SHP77 treated with DMSO at 0.1 percent for 48 hours (cell line): ENCODE measurements around the gene THAP6.
"Not testable (repeated sequence)": the region's sequence is repeated elsewhere in the genome, so short reads cannot be mapped to it uniquely, and the experiment has no call there.

Experiments used
- DNase-seq: peaks from one replicate; lab custom pipeline; 2025; lab: John Stamatoyannopoulos, UW

The THAP6 gene

GRCh38 chr4:75514131-75514948 lies at the start of gene THAP6, which contains the start of gene RCHY1:
Gene THAP6 (plus strand): TSS chr4:75514473. CDS start chr4:75515453, 980 bp downstream.
Gene RCHY1 (minus strand): TSS chr4:75514403. CDS start chr4:75514286, 117 bp downstream.
- DNase-seq, result peak; percentile 90

GRCh38 chr4:75469896-75470295 lies 44.4 kb upstream of the THAP6 start:
- DNase-seq, result no peak

GRCh38 chr4:75470738-75471137 lies 43.5 kb upstream of the THAP6 start:
- no peak for DNase-seq

DNA sequence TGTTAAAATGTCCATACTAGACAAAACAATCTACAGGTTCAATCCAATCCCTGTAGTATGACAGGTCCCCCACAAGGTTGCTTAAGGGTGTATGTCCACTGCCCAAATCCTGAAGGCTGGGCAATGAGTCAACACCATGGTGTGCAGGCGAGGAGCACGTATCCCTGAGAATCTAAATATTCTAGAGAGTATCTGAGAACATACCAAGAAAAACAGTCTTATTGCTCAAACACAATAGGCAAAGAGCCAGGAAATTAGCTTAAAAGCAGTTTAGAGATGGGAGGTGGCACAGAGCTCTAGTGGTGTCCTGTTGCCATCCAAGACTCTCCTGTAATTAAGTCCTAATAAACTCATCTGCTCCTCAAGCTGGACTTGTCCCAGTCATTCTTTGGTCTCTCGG lies 37.1 kb upstream of the THAP6 start:
- no peak for DNase-seq

DNA sequence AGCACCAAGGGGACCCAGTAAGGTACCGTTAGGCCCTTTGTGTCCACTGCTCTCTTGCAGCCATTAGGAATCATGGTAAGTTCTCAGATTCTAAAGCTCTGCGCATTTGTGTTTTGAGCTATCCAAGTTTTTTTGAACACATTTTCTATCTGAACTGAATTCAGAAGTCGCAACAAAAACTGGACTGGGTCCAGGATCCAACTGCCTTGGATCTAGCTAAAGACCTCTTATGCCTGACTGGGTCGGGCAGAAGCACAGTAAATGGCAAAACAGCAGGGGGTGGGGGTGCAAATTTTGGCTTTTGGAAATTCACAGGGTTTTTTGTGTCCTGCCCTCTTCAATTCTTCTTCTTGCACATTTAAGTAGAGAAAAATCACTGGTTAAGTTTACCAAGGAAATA lies 30.1 kb upstream of the THAP6 start:
- no peak for DNase-seq

GRCh38 chr4:75490155-75490554 lies 24.1 kb upstream of the THAP6 start:
- DNase-seq, result peak; percentile 10

DNA sequence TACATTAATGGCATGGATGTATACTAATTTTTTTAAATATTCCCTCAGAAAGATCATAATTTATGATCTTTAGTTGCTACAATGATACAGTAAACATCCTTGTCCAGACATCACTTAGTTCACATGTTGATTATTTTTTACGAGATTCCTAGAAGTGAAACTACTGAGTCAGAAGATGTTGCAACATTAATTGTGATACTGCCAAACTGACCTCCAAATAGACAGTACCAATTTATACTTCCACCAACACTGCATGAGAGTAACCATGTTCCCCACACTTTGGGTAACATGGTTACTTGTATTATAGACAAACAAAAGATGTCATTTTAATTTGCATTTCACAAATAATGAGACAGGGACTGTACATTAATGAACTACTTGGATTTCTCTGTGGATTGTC lies 19.7 kb upstream of the THAP6 start:
- DNase-seq, result no peak

DNA sequence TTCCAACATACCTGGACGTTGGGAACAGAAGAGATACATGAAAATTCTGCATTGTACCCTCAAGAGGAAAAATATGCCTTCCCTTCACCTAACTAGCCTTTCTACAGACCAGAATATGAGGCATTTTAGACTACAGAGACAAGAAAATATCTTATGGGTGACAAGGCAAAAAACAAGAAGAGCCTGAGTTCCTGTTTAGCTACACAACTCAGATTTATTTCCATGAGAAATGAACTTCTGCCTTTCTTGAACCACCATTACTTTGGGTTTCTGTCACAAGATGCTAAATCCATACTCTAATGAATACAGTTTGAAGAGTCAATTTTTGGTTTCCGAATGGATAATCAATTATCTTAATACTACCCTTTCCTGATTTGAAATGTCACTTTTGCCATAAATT lies 18.8 kb upstream of the THAP6 start:
- no peak for DNase-seq

DNA sequence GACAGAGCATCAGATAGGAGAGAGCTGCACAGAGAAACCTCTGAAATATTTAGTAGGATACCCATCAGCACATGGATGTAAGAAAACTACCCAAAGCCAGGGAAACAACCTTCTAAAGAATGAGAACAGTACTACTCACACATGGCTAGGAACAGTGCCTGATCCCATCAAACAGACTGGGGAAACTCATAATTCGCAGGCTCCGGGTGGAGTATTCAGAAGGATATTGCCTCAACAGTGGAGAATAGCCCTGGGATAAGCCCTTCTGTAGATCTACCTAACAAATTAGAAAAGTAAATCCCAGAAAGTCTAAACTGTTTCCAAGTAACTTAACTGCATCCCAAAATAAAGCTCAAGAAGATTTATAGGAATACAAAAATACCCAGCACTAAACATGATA lies 17.9 kb upstream of the THAP6 start:
- no peak for DNase-seq

- no peak for DNase-seq
These were observed 17.1 kb upstream of the THAP6 start for GRCh38 chr4:75497133-75497532.

DNA sequence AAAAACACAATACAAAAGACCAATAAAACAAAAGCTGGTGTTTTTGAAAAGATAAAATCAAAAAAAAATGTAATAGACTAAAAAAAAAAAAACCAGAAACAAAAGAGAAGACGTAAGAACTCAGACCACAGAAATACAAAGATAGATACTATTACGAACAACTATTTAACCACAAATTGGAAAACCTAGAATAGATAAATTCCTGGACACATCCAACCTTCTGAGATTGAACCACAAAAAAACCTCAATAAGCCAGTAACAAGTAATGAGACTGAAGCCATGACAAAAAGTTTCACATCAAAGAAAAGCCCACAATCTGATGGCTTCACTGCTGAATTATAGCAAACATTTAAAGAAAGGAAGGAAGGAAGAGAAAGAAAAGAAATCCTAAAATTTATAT lies 16.2 kb upstream of the THAP6 start:
- DNase-seq, result no peak

GRCh38 chr4:75499900-75500299 lies 14.4 kb upstream of the THAP6 start:
- no peak for DNase-seq

DNA sequence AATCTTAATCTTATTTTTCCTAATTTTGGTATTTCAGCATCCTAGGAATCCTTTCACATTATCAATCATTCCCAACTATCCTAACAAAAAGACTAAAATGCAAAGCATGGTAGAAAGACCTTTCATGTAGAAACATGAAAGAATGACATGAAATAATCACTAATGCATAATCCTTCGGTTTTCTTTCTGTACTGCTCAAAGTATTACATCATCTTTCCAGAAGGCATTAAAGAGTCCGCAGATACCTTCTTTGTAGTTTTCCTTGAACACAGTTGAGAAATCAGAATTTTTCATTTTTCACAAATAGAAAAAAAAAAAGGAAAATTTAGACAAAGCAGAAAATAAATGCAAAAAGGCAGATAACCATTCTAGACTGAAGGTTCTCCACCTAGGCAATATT lies 11.6 kb upstream of the THAP6 start:
- DNase-seq, result no peak

DNA sequence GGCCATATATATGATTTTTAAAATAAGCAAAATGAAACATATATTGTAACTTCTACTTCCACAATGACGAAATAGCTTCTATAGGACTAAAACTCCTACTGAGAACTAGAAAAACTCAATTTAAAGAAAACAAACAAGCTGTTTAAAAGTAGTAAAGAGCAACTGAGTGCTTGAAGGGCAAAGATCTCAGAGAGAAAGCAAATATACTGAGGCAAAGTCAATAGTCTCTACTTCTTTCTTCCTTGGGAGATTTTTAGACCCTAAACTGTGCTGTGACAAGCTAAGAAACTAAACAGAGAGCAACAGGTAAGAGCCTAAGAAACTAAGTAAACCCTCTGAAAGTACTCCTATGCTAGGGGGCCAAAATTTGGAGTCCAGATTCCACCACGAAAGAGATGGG lies 8.6 kb upstream of the THAP6 start:
- DNase-seq, result no peak

- DNase-seq, result not testable (repeated sequence)
These were observed 4.7 kb upstream of the THAP6 start for GRCh38 chr4:75509592-75509991.

- no peak for DNase-seq
These were observed 2.4 kb upstream of the THAP6 start for GRCh38 chr4:75511841-75512240.

DNA sequence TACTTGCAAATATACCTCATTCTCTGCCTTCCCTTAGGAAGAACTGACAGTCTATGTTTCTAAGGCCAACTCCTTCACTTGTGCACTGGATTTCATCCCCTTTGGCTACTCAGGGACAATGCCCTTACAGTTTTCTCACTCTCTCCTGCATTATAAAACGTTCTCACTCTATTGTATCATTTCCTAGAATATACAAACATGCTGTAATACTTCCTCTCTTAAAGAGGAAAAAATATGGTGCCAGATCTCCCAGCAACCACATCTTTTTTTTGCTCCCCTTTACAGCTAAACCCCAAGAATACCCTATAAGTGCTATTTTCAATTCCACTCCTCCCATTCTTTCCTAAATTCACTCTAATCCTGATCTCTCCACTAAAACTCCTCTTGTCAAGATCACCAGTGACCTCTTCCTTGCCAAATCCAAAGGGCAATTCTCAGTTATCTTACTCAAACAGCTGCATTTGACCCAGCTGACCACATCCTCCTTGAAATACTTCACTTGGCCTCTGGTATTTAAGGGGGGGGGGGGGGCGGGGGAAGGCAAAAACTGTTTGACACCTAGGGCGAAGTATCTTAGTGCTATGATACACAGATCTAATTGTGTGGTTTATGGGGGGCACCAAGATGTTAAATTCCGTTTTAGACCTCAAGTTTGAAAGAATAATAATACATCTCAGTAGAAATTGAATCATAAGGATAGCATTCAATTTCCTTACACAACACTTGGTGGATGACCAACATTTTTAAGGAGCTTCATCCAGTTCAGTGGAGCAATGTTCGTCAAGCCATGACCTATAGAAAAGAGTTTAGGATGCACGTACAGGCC lies 1.7 kb upstream of the THAP6 start:
- DNase-seq, result no peak

GRCh38 chr4:75513526-75514130 lies 645 bp upstream of the THAP6 start:
- no peak for DNase-seq

DNA sequence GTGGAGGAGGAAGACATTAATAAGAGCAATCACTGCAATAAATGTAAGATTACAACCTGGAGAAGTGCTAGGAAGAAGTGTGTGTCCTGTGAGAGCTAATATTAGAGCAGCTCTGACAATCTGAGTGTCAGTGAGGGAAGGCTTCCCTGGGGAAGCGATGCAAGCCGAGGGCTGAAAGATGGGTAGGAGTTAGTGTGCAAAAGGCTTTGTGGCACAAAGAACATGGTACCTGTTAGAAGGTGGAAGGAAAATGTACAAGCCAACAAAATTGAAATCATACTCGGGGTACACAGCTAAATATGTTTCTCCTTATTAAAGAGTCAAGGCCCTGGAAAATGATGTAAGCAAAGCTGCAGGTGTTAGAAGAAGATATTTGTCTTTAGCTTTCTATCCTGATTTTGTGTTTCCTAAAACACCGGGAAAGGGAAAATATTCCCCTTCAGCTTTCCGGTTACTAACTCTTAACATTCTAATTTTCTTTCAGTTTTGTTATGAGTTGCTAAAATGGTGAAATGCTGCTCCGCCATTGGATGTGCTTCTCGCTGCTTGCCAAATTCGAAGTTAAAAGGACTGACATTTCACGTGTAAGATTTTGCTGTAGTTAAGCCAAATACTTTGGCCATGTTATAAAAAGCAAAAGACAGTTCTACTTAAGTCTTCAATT lies 808 bp downstream of the THAP6 start:
- DNase-seq, result no peak

DNA sequence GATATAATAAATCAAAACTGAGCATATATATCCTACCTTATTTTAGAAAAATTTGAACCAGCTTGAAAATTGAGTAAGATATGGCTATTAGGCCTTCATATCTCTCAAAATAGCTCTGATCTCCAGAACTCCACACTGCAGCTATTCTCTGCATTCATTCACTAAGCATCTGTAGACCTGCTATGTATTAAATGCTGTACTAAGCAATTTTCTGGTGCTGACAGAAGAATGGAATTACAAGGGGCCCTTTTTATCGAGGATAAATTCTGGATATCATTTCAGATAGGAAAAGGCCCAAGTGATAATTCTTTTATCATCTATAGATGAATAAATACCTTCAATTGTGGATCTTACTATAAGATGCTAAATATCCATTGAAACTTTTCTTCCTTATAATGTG lies 1.9 kb downstream of the THAP6 start:
- DNase-seq, result no peak

GRCh38 chr4:75519452-75519851 lies 5.2 kb downstream of the THAP6 start:
- DNase-seq, result not testable (repeated sequence)

DNA sequence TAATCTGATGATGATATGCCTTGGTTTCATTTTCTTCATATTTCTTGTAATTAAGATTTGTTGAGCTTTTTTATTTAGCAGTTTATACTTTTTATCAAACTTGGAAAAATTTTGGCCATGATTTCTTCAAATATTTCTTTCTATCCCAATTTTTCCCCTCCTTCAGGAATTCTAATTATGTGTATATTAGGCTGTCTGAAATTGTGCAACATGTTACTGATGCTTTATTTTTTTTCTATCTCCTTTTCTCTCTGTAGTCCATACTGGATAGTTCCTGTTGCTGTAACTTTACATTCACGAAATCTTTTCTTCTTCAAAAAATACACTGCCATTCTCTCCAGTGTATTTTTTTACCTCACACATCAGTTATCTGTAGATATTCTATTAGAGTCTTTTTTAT lies 10.8 kb downstream of the THAP6 start:
- no peak for DNase-seq
